ENCODE measurements around the gene PTPA.

GRCh38 chr9:129081388-129081904, 29.8 kb upstream of the PTPA start:
- TF ChIP-seq CTCF (tag by site-specific recombination; IDR thresholded peaks at IDR 0.05) (no peak), ZNF274 (IDR thresholded peaks at IDR 0.05; ENCODE audit: low read length) (no peak), ZNF274 (tag by site-specific recombination; IDR thresholded peaks at IDR 0.05; ENCODE audit: borderline replicate concordance) (no peak), ZBTB6 (tag by site-specific recombination; IDR thresholded peaks at IDR 0.05) (no peak), ZNF37A (tag by site-specific recombination; IDR thresholded peaks at IDR 0.05) (no peak), ZBTB20 (tag by site-specific recombination; IDR thresholded peaks at IDR 0.05) (no peak)

All from HEK293 (cell line).